Bronchial epithelial cell (primary cell): ENCODE results near the gene YTHDC1. TPM values are rescaled to one million over a fixed set of nuclear protein-coding genes. Genes with fewer than 3 reads are reported as not detected.
A peak's percentile ranks its signal among the peaks of the same experiment; 100 is the strongest.
"Not testable (repeated sequence)": the region's sequence is repeated elsewhere in the genome, so short reads cannot be mapped to it uniquely, and the experiment has no call there.

Source experiments
- DNase-seq: peaks from one replicate; pipeline ENCODE4 v3.0.0-alpha.2; 2010; ENCODE audit warnings: low read depth
- FAIRE-seq: peaks from 2 replicates; lab custom pipeline; 2011; peaks lifted over from hg19 to GRCh38; lab: Jason Lieb, UNC
- H3K27me3 ChIP-seq: 2 replicates; pipeline ENCODE4 v1.5.1; 2011; ENCODE audit warnings: low read length; ENCODE audit not compliant: control insufficient read depth, insufficient read depth
- H3K36me3 ChIP-seq: 2 replicates; pipeline ENCODE4 v1.5.1; 2011; ENCODE audit warnings: low read length; ENCODE audit not compliant: control insufficient read depth, insufficient read depth
- H3K4me3 ChIP-seq: 2 replicates; pipeline ENCODE4 v1.5.1; 2011; ENCODE audit warnings: mild to moderate bottlenecking, low read depth, low read length, control low read depth
- total RNA-seq: library from RNA; depleted of rRNA; stranded (reverse); fragments of >200 nt; gene quantifications from 2 replicates; pipeline ENCODE4 v1.2.1, GENCODE V29; 2014
- TF ChIP-seq, protein P1 (sequence below): IDR thresholded peaks from 2 replicates; pipeline ENCODE4 v1.5.1; 2011; ENCODE audit warnings: mild to moderate bottlenecking, moderate library complexity, low read length, control low read depth, inconsistent platforms; ENCODE audit not compliant: insufficient read depth, severe bottlenecking

YTHDC1 gene
- 44.5 and 68.4 TPM in 2 replicates for total RNA-seq

GRCh38 chr4:68349649-68350360, at the start of gene YTHDC1:
YTHDC1 (minus strand) TSS chr4:68350090; CDS start chr4:68349753, 337 bp downstream.
- Histone ChIP-seq H3K4me3 (peak within 1 kb of the TSS; percentile 98), H3K27me3 (no peaks in the 10 kb centered on the region), H3K36me3 (no peaks in the 10 kb centered on the region)
- DNase-seq (peak; percentile 96), FAIRE-seq (peak; percentile 70)
- TF ChIP-seq, protein P1, sequence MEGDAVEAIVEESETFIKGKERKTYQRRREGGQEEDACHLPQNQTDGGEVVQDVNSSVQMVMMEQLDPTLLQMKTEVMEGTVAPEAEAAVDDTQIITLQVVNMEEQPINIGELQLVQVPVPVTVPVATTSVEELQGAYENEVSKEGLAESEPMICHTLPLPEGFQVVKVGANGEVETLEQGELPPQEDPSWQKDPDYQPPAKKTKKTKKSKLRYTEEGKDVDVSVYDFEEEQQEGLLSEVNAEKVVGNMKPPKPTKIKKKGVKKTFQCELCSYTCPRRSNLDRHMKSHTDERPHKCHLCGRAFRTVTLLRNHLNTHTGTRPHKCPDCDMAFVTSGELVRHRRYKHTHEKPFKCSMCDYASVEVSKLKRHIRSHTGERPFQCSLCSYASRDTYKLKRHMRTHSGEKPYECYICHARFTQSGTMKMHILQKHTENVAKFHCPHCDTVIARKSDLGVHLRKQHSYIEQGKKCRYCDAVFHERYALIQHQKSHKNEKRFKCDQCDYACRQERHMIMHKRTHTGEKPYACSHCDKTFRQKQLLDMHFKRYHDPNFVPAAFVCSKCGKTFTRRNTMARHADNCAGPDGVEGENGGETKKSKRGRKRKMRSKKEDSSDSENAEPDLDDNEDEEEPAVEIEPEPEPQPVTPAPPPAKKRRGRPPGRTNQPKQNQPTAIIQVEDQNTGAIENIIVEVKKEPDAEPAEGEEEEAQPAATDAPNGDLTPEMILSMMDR, result peak; percentile 13

- Histone ChIP-seq H3K4me3 (no peak overlapping the region), H3K36me3 (no peaks in the 10 kb centered on the region), H3K27me3 (no peaks in the 10 kb centered on the region)
- FAIRE-seq, result no peak
- no peak for DNase-seq
- TF ChIP-seq, protein P1, result no peak
These were observed 49.4 kb upstream of the YTHDC1 start for GRCh38 chr4:68399306-68399705.

DNA sequence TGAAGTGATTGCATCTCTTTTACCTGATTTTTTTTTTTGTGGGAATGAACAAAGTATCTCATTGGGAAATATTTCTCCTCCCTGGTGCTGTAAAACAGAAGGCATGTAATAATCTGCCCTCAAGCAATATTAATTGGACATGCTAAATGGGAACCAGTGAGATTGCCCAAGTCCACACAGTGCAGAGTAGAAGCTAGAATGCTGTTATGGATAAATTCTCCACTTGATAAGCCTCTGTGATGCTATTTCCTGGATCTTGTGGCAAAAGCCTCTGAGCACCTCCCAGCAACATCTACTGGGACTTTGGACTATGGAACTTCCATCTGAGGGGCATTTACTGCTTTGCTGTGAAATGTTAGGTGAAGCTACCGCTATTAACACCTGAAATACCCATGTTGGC, 46.9 kb upstream of the YTHDC1 start:
- DNase-seq, result peak; percentile 25
- H3K27me3 ChIP-seq, result no peaks in the 10 kb centered on the region
- no peak overlapping the region for H3K4me3 ChIP-seq
- TF ChIP-seq, protein P1, result no peak
- FAIRE-seq, result no peak
- no peaks in the 10 kb centered on the region for H3K36me3 ChIP-seq

- Histone ChIP-seq H3K27me3 (no peaks in the 10 kb centered on the region), H3K4me3 (no peak overlapping the region), H3K36me3 (no peaks in the 10 kb centered on the region)
- no peak for DNase-seq
- TF ChIP-seq, protein P1, result no peak
- FAIRE-seq, result no peak
These were observed 41.5 kb upstream of the YTHDC1 start for GRCh38 chr4:68391436-68391835.

DNA sequence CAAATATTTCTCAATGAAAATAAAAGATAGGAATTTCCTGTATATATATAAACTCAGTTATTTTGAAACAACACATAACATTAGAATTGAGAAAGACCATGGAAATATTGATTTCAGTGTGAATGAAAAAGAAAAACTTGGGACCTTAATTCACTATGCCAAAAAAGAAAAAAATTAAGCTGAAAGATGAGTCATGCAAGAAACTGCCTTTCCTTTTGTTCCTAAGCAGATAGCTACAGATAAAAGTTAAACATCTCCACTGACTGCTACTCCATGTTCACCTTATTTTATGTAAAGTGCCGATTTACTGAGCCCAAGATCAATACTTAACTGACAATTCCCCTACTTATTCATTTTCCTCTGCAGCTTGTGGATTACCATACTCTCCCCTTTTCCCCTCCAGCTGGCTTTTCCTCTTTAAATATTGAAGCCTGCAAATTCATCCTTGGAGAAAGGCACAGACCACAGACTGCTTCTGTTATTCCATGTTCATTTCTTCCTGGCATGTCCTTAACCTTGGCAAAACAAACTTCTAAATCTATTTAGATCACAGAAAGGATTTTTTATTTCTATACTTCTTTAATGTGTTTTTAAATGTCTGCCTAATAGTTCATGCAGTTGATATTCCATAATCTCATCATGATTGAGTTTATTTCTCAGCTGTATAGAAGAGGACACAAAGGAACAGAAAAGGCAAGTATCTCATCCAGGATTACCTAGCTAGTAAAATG, 40.5 kb upstream of the YTHDC1 start:
- no peak for DNase-seq
- H3K36me3 ChIP-seq, result no peaks in the 10 kb centered on the region
- no peaks in the 10 kb centered on the region for H3K27me3 ChIP-seq
- no peak for FAIRE-seq
- no peak overlapping the region for H3K4me3 ChIP-seq
- TF ChIP-seq, protein P1, result no peak

- FAIRE-seq, H3K27me3 ChIP-seq, H3K36me3 ChIP-seq, H3K4me3 ChIP-seq, DNase-seq: not testable (repeated sequence)
These were observed 39.6 kb upstream of the YTHDC1 start for GRCh38 chr4:68389386-68389913.
